CD4-positive, alpha-beta T cell treated with Interferon alpha-2 for 1 hour (primary cell): ENCODE results near the gene PIK3C2A.

Experiments used
- DNase-seq, 2 donors: peaks; one replicate each; pipeline ENCODE4 v3.0.0-alpha.2; 2020 to 2022

Gene PIK3C2A

GRCh38 chr11:17208257-17208999 is 642 bp upstream of the PIK3C2A start:
- DNase-seq = peak; percentile 77 to 83

- no peak for DNase-seq
These were observed 1.3 kb downstream of the PIK3C2A start for GRCh38 chr11:17206463-17206862.

GRCh38 chr11:17197431-17197898 is 10.3 kb downstream of the PIK3C2A start:
- no peak for DNase-seq

- no peak for DNase-seq
These were observed 19.1 kb downstream of the PIK3C2A start for GRCh38 chr11:17188675-17189074.

- DNase-seq = no peak
These were observed 20.7 kb downstream of the PIK3C2A start for GRCh38 chr11:17186932-17187692.

GRCh38 chr11:17185938-17186337 is 21.8 kb downstream of the PIK3C2A start:
- no peak for DNase-seq

GRCh38 chr11:17184882-17185587 is 22.8 kb downstream of the PIK3C2A start:
- no peak for DNase-seq

GRCh38 chr11:17183836-17184235 is 23.9 kb downstream of the PIK3C2A start:
- no peak for DNase-seq

- DNase-seq = no peak
These were observed 27.8 kb downstream of the PIK3C2A start for GRCh38 chr11:17179970-17180369.

- DNase-seq = no peak
These were observed 34.5 kb downstream of the PIK3C2A start for GRCh38 chr11:17173332-17173731.

GRCh38 chr11:17171916-17172315 is 35.9 kb downstream of the PIK3C2A start:
- no peak for DNase-seq

- DNase-seq = no peak
These were observed 36.4 kb downstream of the PIK3C2A start for GRCh38 chr11:17171343-17171742.

- no peak for DNase-seq
These were observed 37.9 kb downstream of the PIK3C2A start for GRCh38 chr11:17169876-17170275.

GRCh38 chr11:17165247-17165890 is 42.4 kb downstream of the PIK3C2A start:
- no peak for DNase-seq

GRCh38 chr11:17164361-17165246 is 43.2 kb downstream of the PIK3C2A start:
- DNase-seq = no peak

- DNase-seq = no peak
These were observed 44.0 kb downstream of the PIK3C2A start for GRCh38 chr11:17163736-17164135.

GRCh38 chr11:17163291-17163690 is 44.5 kb downstream of the PIK3C2A start:
- no peak for DNase-seq

- DNase-seq = no peak
These were observed 45.4 kb downstream of the PIK3C2A start for GRCh38 chr11:17162376-17162775.

GRCh38 chr11:17161515-17161914 is 46.3 kb downstream of the PIK3C2A start:
- DNase-seq = peak in 1 of 2 donors; percentile 16

GRCh38 chr11:17159441-17159840 is 48.3 kb downstream of the PIK3C2A start:
- no peak for DNase-seq
